ENCODE data around the gene TMEM106A. TPM values are rescaled to one million over a fixed set of nuclear protein-coding genes. Genes with fewer than 3 reads are reported as not detected.
"Not testable (repeated sequence)": the region's sequence is repeated elsewhere in the genome, so short reads cannot be mapped to it uniquely, and the experiment has no call there.

The TMEM106A gene
- total and polyA plus RNA-seq, 2 of the 13 experiments (the other 11 are each of a cell fraction or from before 2014, with no cell fraction given): 16.9 to 35.9 TPM

DNA sequence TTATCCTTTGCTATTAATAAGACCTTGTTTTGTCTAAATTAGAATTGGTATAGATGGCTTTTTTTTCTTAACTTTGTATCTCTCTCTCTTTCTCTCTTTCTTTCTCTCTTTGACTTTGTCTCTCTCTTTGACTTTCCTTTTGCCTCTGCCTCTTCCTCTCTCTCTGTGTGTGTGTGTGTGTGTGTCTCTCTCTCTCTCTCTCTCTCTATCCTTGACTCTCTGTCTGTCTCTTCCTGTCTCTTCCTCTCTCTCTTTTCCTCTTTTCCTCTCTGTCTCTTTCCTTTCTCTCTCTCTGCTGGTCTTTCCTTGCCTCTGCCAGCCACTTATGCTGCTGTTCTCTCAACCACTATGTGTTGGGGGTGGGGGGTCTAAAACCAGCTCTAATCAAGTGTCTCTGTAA lies 45.7 kb upstream of the TMEM106A start:
- CTCF ChIA-PET (ENCODE audit: low intra/inter-chr PET ratio, low total read pairs); BruUV-seq (replicated peaks); H3K9me3 ChIP-seq (ENCODE audit: low read length); DNase-seq (ENCODE audit: low spot score); H2AFZ ChIP-seq (ENCODE audit: low read length); H3K4me2 ChIP-seq (ENCODE audit: low read depth, low read length); H3K27ac ChIP-seq (ENCODE audit: extremely low read length, insufficient read depth, low read length); POLR2A ChIA-PET; FAIRE-seq; intact Hi-C loops (cut with micrococcal nuclease; ENCODE audit: unreplicated experiment); H3K27me3 ChIP-seq (ENCODE audit: control insufficient read depth in 1 of 2, insufficient read depth in 2 of 2, low read length in 2 of 2); H3K9ac ChIP-seq (ENCODE audit: insufficient read depth, low read depth, low read length); H3K79me2 ChIP-seq (ENCODE audit: insufficient read depth, low read length); H4K20me1 ChIP-seq (ENCODE audit: insufficient read depth, low read length); in situ Hi-C loops (cut with HindIII; ENCODE audit: extremely low pct_ligation_motif_present, low pct_unique_long_range_greater_than_20kb); ATAC-seq; H3K4me3 ChIP-seq (replicated peaks in 1 of 3; ENCODE audit: insufficient read depth in 1 of 3, low read depth in 2 of 3, low read length in 3 of 3); H3K36me3 ChIP-seq (replicated peaks in 1 of 2; ENCODE audit: control insufficient read depth in 1 of 2, insufficient read depth in 2 of 2, low read length in 2 of 2); TF ChIP-seq FOXP1 (CRISPR knock-in tag; IDR thresholded peaks at IDR 0.05): not testable (repeated sequence)
- TF ChIP-seq FOXP1 (IDR thresholded peaks at IDR 0.05): peak; percentile 36; the same call in 1 of the 2 replicates
- peaks cover 31% of the 10 kb centered on the region for H3K4me1 ChIP-seq (ENCODE audit: insufficient read depth, low read length)

GRCh38 chr17:43169561-43170139 lies 42.0 kb upstream of the TMEM106A start:
- FAIRE-seq (no peak), DNase-seq (ENCODE audit: low spot score) (peak; percentile 84), ATAC-seq (peak; percentile 72)
- H3K4me3 ChIP-seq (replicated peaks in 1 of 3; ENCODE audit: insufficient read depth in 1 of 3, low read depth in 2 of 3, low read length in 3 of 3): peak overlapping the region; percentile 62 to 94 (median 75)
- in situ Hi-C loops (cut with HindIII; ENCODE audit: extremely low pct_ligation_motif_present, low pct_unique_long_range_greater_than_20kb): no loop called here
- POLR2A ChIA-PET: interaction anchor here (0.6 to 2.4 kb wide), 15 partner anchors 12 to 172 kb away, joined by 3 to 12 read pairs (median 4); partner anchors contain the start of genes BRCA1, RPL27 and TMEM106A
- no peaks in the 10 kb centered on the region for H3K9me3 ChIP-seq (ENCODE audit: low read length)
- CTCF ChIA-PET (ENCODE audit: low intra/inter-chr PET ratio, low total read pairs): no interaction called here
- no TSS peak for BruUV-seq (replicated peaks)
- H3K79me2 ChIP-seq (ENCODE audit: insufficient read depth, low read length): peaks cover 34% of the 10 kb centered on the region
- H3K27me3 ChIP-seq (ENCODE audit: control insufficient read depth in 1 of 2, insufficient read depth in 2 of 2, low read length in 2 of 2): no peaks in the 10 kb centered on the region; a peak in 1 of 5 replicates
- intact Hi-C loops (cut with micrococcal nuclease; ENCODE audit: unreplicated experiment): loop anchor here (1.0 to 5.0 kb wide), 4 partner anchors 44 to 162 kb away; partner anchors contain the start of genes BRCA1, IFI35 and RND2
- H3K4me1 ChIP-seq (ENCODE audit: insufficient read depth, low read length): peaks cover 56% of the 10 kb centered on the region
- no peaks in the 10 kb centered on the region for H3K36me3 ChIP-seq (replicated peaks in 1 of 2; ENCODE audit: control insufficient read depth in 1 of 2, insufficient read depth in 2 of 2, low read length in 2 of 2)
- peak overlapping the region; percentile 92 for H3K9ac ChIP-seq (ENCODE audit: insufficient read depth, low read depth, low read length)
- no peaks in the 10 kb centered on the region for H4K20me1 ChIP-seq (ENCODE audit: insufficient read depth, low read length)
- H3K27ac ChIP-seq (ENCODE audit: extremely low read length, insufficient read depth, low read length): peak overlapping the region; percentile 90
- H2AFZ ChIP-seq (ENCODE audit: low read length): no peak overlapping the region
- WGBS (ENCODE audit: low lambda C conversion rate): 9% methylated on average over 29 of the region's 29 CpGs
- peak overlapping the region; percentile 93 for H3K4me2 ChIP-seq (ENCODE audit: low read depth, low read length)
- TF ChIP-seq, protein P1, sequence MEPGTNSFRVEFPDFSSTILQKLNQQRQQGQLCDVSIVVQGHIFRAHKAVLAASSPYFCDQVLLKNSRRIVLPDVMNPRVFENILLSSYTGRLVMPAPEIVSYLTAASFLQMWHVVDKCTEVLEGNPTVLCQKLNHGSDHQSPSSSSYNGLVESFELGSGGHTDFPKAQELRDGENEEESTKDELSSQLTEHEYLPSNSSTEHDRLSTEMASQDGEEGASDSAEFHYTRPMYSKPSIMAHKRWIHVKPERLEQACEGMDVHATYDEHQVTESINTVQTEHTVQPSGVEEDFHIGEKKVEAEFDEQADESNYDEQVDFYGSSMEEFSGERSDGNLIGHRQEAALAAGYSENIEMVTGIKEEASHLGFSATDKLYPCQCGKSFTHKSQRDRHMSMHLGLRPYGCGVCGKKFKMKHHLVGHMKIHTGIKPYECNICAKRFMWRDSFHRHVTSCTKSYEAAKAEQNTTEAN (CRISPR knock-in tag; conservative IDR thresholded peaks at IDR 0.05): no peak
- TF ChIP-seq HOXA9 (CRISPR knock-in tag; IDR thresholded peaks at IDR 0.05; ENCODE audit: borderline replicate concordance): no peak
- TF ChIP-seq EZH2 (conservative IDR thresholded peaks at IDR 0.05; ENCODE audit: low read depth, low read length): no peak
- no peak for TF ChIP-seq RFX3 (CRISPR knock-in tag; IDR thresholded peaks at IDR 0.05)
- 0 out of 2 replicates have a peak, but pooled peaks have one; percentile 16 for TF ChIP-seq ZSCAN22 (CRISPR knock-in tag; IDR thresholded peaks at IDR 0.05)
- 0 out of 2 replicates have a peak, but pooled peaks have one; percentile 7 for TF ChIP-seq REL (CRISPR knock-in tag; conservative IDR thresholded peaks at IDR 0.05)

All from HepG2 (cell line).